ENCODE measurements around the gene TRIM44.
"Not testable (repeated sequence)": the region's sequence is repeated elsewhere in the genome, so short reads cannot be mapped to it uniquely, and the experiment has no call there.

The TRIM44 gene

GRCh38 chr11:35633827-35634423 is 28.6 kb upstream of the TRIM44 start:
- DNase-seq: no peak

GRCh38 chr11:35635933-35636332 is 26.6 kb upstream of the TRIM44 start:
- no peak for DNase-seq

- DNase-seq: no peak
These were observed 22.9 kb upstream of the TRIM44 start for GRCh38 chr11:35639591-35640179.

GRCh38 chr11:35641171-35641897 is 21.2 kb upstream of the TRIM44 start:
- no peak for DNase-seq

- no peak for DNase-seq
These were observed 20.6 kb upstream of the TRIM44 start for GRCh38 chr11:35641964-35642363.

GRCh38 chr11:35647421-35648093 is 15.0 kb upstream of the TRIM44 start:
- no peak for DNase-seq

- peak; percentile 48 for DNase-seq
These were observed 12.6 kb upstream of the TRIM44 start for GRCh38 chr11:35650006-35650405.

- DNase-seq: no peak
These were observed 12.1 kb upstream of the TRIM44 start for GRCh38 chr11:35650467-35650866.

GRCh38 chr11:35651263-35651662 is 11.3 kb upstream of the TRIM44 start:
- no peak for DNase-seq

GRCh38 chr11:35652786-35653185 is 9.8 kb upstream of the TRIM44 start:
- DNase-seq: not testable (repeated sequence)

- DNase-seq: no peak
These were observed 7.9 kb upstream of the TRIM44 start for GRCh38 chr11:35654711-35655110.

GRCh38 chr11:35655254-35655653 is 7.3 kb upstream of the TRIM44 start:
- DNase-seq: no peak

- DNase-seq: no peak
These were observed 6.7 kb upstream of the TRIM44 start for GRCh38 chr11:35655856-35656255.

GRCh38 chr11:35658020-35658948 is 4.3 kb upstream of the TRIM44 start:
- DNase-seq: no peak

GRCh38 chr11:35661534-35661933 is 1.0 kb upstream of the TRIM44 start:
- no peak for DNase-seq

GRCh38 chr11:35662061-35662648 is 420 bp upstream of the TRIM44 start:
- DNase-seq: no peak

GRCh38 chr11:35663408-35663702 is 780 bp downstream of the TRIM44 start:
- DNase-seq: no peak

- DNase-seq: peak; percentile 17
These were observed 2.4 kb downstream of the TRIM44 start for GRCh38 chr11:35664977-35665441.

- DNase-seq: no peak
These were observed 4.7 kb downstream of the TRIM44 start for GRCh38 chr11:35667257-35667656.

GRCh38 chr11:35668350-35668749 is 5.8 kb downstream of the TRIM44 start:
- DNase-seq: not testable (repeated sequence)

GRCh38 chr11:35671396-35672127 is 9.0 kb downstream of the TRIM44 start:
- DNase-seq: no peak

Measured in fibroblast of skin of abdomen (primary cell).